CD8-positive, alpha-beta memory T cell (primary cell): ENCODE data around the gene TRPV4. TPM values are rescaled to one million over a fixed set of nuclear protein-coding genes. Genes with fewer than 3 reads are reported as not detected.
A peak's percentile ranks its signal among the peaks of the same experiment; 100 is the strongest.

ENCODE experiments used
- CTCF ChIA-PET: fragments of 350-600 bp; sonication (Branson Sonifier 250); formaldehyde crosslinking; loops from one replicate; lab custom pipeline; 2021; ENCODE audit warnings: antibody characterized with exemption; lab: Charles Lee
- POLR2A ChIA-PET: fragments of 350-600 bp; sonication (Branson Sonifier 250); formaldehyde crosslinking; loops from one replicate; lab custom pipeline; 2021; ENCODE audit warnings: antibody characterized with exemption; lab: Charles Lee
- DNase-seq, 5 donors: peaks; one replicate each; pipeline versions ENCODE4 v3.0.0 to v3.0.0-alpha.2; 2020 to 2022; ENCODE audit warnings: mixed read lengths in 1 of 5
- H3K27ac ChIP-seq: one replicate; pipeline ENCODE4 v1.7.0; 2013; ENCODE audit warnings: low read depth, mild to moderate bottlenecking, low read length, moderate library complexity
- H3K27me3 ChIP-seq: 2 replicates; pipeline ENCODE4 v1.7.0; 2013; ENCODE audit warnings: low read length, mild to moderate bottlenecking; ENCODE audit not compliant: insufficient read depth, poor library complexity, severe bottlenecking
- H3K36me3 ChIP-seq: 2 replicates; pipeline ENCODE4 v1.7.0; 2013; ENCODE audit warnings: mild to moderate bottlenecking, low read length, moderate library complexity; ENCODE audit not compliant: insufficient read depth
- H3K4me1 ChIP-seq: 2 replicates; pipeline ENCODE4 v1.7.0; 2013; ENCODE audit warnings: mild to moderate bottlenecking, low read length, moderate library complexity; ENCODE audit not compliant: insufficient read depth
- H3K4me3 ChIP-seq: 2 replicates; pipeline ENCODE4 v1.7.0; 2013; ENCODE audit warnings: mild to moderate bottlenecking, low read length
- H3K9me3 ChIP-seq: 2 replicates; pipeline ENCODE4 v1.7.0; 2013; ENCODE audit warnings: mild to moderate bottlenecking, low read length
- H3K27ac Mint-ChIP-seq, 8 donors: one replicate each; pipeline ENCODE4 v1.8.0; 2020 to 2021; ENCODE audit warnings: mixed read lengths in 8 of 8, mild to moderate bottlenecking in 6 of 8, inconsistent platforms in 3 of 8, moderate library complexity in 3 of 8
- H3K27me3 Mint-ChIP-seq, 2 donors: one replicate each; pipeline ENCODE4 v1.8.0; 2020 to 2021; ENCODE audit warnings: mixed read lengths in 2 of 2, mild to moderate bottlenecking in 1 of 2, moderate library complexity in 1 of 2
- H3K36me3 Mint-ChIP-seq, 3 donors: one replicate each; pipeline ENCODE4 v1.8.0; 2020 to 2021; ENCODE audit warnings: mixed read lengths in 3 of 3, inconsistent platforms in 1 of 3, mild to moderate bottlenecking in 1 of 3
- H3K4me1 Mint-ChIP-seq, 3 donors: one replicate each; pipeline ENCODE4 v1.8.0; 2020 to 2021; ENCODE audit warnings: mixed read lengths in 3 of 3, inconsistent platforms in 1 of 3, mild to moderate bottlenecking in 1 of 3
- H3K4me3 Mint-ChIP-seq, 7 donors: one replicate each; pipeline ENCODE4 v1.8.0; 2020 to 2021; ENCODE audit warnings: mixed read lengths in 7 of 7, mild to moderate bottlenecking in 6 of 7, moderate library complexity in 4 of 7, inconsistent platforms in 2 of 7
- H3K9me3 Mint-ChIP-seq, 5 donors: one replicate each; pipeline ENCODE4 v1.8.0; 2020 to 2022; ENCODE audit warnings: mixed read lengths in 5 of 5, mild to moderate bottlenecking in 3 of 5, moderate library complexity in 2 of 5, inconsistent platforms in 1 of 5
- polyA plus RNA-seq: library from polyadenylated mRNA; unstranded; fragments of 300-500 nt; fragmentation: Illumina TruSeq; gene quantifications from one replicate; pipeline ENCODE4 v1.2.3, GENCODE V29; 2021
- total RNA-seq, 2 experiments: library from RNA; stranded (reverse); gene quantifications; one replicate each; pipeline ENCODE4 v1.2.3, GENCODE V29; 2021

Gene TRPV4
- total and polyA plus RNA-seq, 3 experiments from 2014 or later: not detected

GRCh38 chr12:109808876-109809646, 24.1 kb downstream of the TRPV4 start:
- H3K9me3 ChIP-seq: no peaks in the 10 kb centered on the region
- H3K27me3 ChIP-seq: no peaks in the 10 kb centered on the region
- H3K27ac ChIP-seq: no peak overlapping the region
- Mint-ChIP-seq H3K27me3 (no peaks in the 10 kb centered on the region), H3K36me3 (no peaks in the 10 kb centered on the region), H3K27ac (no peak overlapping the region), H3K4me1 (peaks cover 0 to 3% (median 2%) of the 10 kb centered on the region in 3 donors), H3K9me3 (no peaks in the 10 kb centered on the region), H3K4me3 (no peak overlapping the region)
- H3K36me3 ChIP-seq: no peaks in the 10 kb centered on the region
- ChIA-PET POLR2A (no interaction called here), CTCF (no interaction called here)
- H3K4me1 ChIP-seq: no peaks in the 10 kb centered on the region
- no peak overlapping the region for H3K4me3 ChIP-seq
- DNase-seq: no peak

GRCh38 chr12:109807954-109808643, 25.1 kb downstream of the TRPV4 start:
- no peaks in the 10 kb centered on the region for H3K36me3 ChIP-seq
- H3K4me1 ChIP-seq: no peaks in the 10 kb centered on the region
- no peaks in the 10 kb centered on the region for H3K27me3 ChIP-seq
- H3K9me3 ChIP-seq: no peaks in the 10 kb centered on the region
- no peak overlapping the region for H3K27ac Mint-ChIP-seq
- no peak overlapping the region for H3K4me3 ChIP-seq
- no peaks in the 10 kb centered on the region for H3K27me3 Mint-ChIP-seq
- no peak overlapping the region for H3K4me3 Mint-ChIP-seq
- DNase-seq: no peak
- H3K36me3 Mint-ChIP-seq: no peaks in the 10 kb centered on the region
- H3K27ac ChIP-seq: no peak overlapping the region
- H3K4me1 Mint-ChIP-seq: peaks cover 0 to 3% (median 2%) of the 10 kb centered on the region in 3 donors
- CTCF ChIA-PET: interaction anchor here (1.1 kb wide), 1 partner anchor 37 kb away, joined by 3 read pairs; no protein-coding TSS in a partner anchor
- H3K9me3 Mint-ChIP-seq: no peaks in the 10 kb centered on the region
- POLR2A ChIA-PET: no interaction called here

- no peaks in the 10 kb centered on the region for H3K27me3 Mint-ChIP-seq
- POLR2A ChIA-PET: no interaction called here
Measured at GRCh38 chr12:109804820-109805761, 28.1 kb downstream of the TRPV4 start.

GRCh38 chr12:109803678-109804077, 29.5 kb downstream of the TRPV4 start:
- H3K4me1 ChIP-seq: no peaks in the 10 kb centered on the region
- no peak overlapping the region for H3K27ac ChIP-seq
- H3K4me1 Mint-ChIP-seq: peaks cover 0 to 3% (median 2%) of the 10 kb centered on the region in 3 donors
- H3K4me3 ChIP-seq: no peak overlapping the region
- DNase-seq: no peak
- POLR2A ChIA-PET: no interaction called here
- H3K36me3 ChIP-seq: no peaks in the 10 kb centered on the region
- H3K9me3 ChIP-seq: no peaks in the 10 kb centered on the region
- H3K36me3 Mint-ChIP-seq: no peaks in the 10 kb centered on the region
- no peaks in the 10 kb centered on the region for H3K9me3 Mint-ChIP-seq
- H3K27ac Mint-ChIP-seq: no peak overlapping the region
- H3K27me3 Mint-ChIP-seq: no peaks in the 10 kb centered on the region
- CTCF ChIA-PET: interaction anchor here (1.0 to 4.2 kb wide), 3 partner anchors 42 to 82 kb away, joined by 4 to 38 read pairs (median 11); no protein-coding TSS in a partner anchor
- H3K4me3 Mint-ChIP-seq: no peak overlapping the region
- no peaks in the 10 kb centered on the region for H3K27me3 ChIP-seq

More at GRCh38 chr12:109804820-109805761, 28.1 kb downstream of the TRPV4 start:
- peak; percentile 53 to 82 (median 61) for DNase-seq
- Mint-ChIP-seq H3K4me1 (peaks cover 0 to 3% (median 2%) of the 10 kb centered on the region in 3 donors), H3K36me3 (no peaks in the 10 kb centered on the region), H3K27ac (peak overlapping the region in 1 of 8 donors; percentile 73), H3K4me3 (no peak overlapping the region), H3K9me3 (no peaks in the 10 kb centered on the region)
- no peaks in the 10 kb centered on the region for H3K36me3 ChIP-seq
- no peaks in the 10 kb centered on the region for H3K9me3 ChIP-seq
- no peak overlapping the region for H3K4me3 ChIP-seq
- no peaks in the 10 kb centered on the region for H3K27me3 ChIP-seq
- H3K27ac ChIP-seq: no peak overlapping the region
- CTCF ChIA-PET: interaction anchor here (0.7 to 4.2 kb wide), 21 partner anchors 9 to 212 kb away, joined by 3 to 38 read pairs (median 4); partner anchors contain the start of genes GLTP and TRPV4
- H3K4me1 ChIP-seq: no peaks in the 10 kb centered on the region

GRCh38 chr12:109802828-109803227, 30.4 kb downstream of the TRPV4 start:
- Mint-ChIP-seq H3K27me3 (peaks cover 0 to under 1% of the 10 kb centered on the region in 2 donors), H3K4me1 (peaks cover 0 to 3% (median 2%) of the 10 kb centered on the region in 3 donors), H3K36me3 (no peaks in the 10 kb centered on the region), H3K4me3 (no peak overlapping the region), H3K27ac (no peak overlapping the region), H3K9me3 (no peaks in the 10 kb centered on the region)
- Histone ChIP-seq H3K27me3 (no peaks in the 10 kb centered on the region), H3K4me3 (no peak overlapping the region), H3K36me3 (no peaks in the 10 kb centered on the region), H3K4me1 (no peaks in the 10 kb centered on the region), H3K9me3 (no peaks in the 10 kb centered on the region), H3K27ac (no peak overlapping the region)
- CTCF ChIA-PET: interaction anchor here (4.2 kb wide), 1 partner anchor 43 kb away, joined by 38 read pairs; no protein-coding TSS in a partner anchor
- POLR2A ChIA-PET: no interaction called here
- DNase-seq: no peak

GRCh38 chr12:109800536-109800935, 32.7 kb downstream of the TRPV4 start:
- H3K27me3 ChIP-seq: no peaks in the 10 kb centered on the region
- H3K4me3 Mint-ChIP-seq: no peak overlapping the region
- POLR2A ChIA-PET: no interaction called here
- H3K4me1 Mint-ChIP-seq: peaks cover 0 to 3% (median 2%) of the 10 kb centered on the region in 3 donors
- H3K9me3 ChIP-seq: no peaks in the 10 kb centered on the region
- H3K36me3 Mint-ChIP-seq: no peaks in the 10 kb centered on the region
- peaks cover 5 to 8% of the 10 kb centered on the region in 2 donors for H3K27me3 Mint-ChIP-seq
- no peak for DNase-seq
- no peak overlapping the region for H3K27ac ChIP-seq
- no peak overlapping the region for H3K4me3 ChIP-seq
- no peaks in the 10 kb centered on the region for H3K36me3 ChIP-seq
- no peaks in the 10 kb centered on the region for H3K4me1 ChIP-seq
- H3K9me3 Mint-ChIP-seq: no peaks in the 10 kb centered on the region
- H3K27ac Mint-ChIP-seq: no peak overlapping the region
- CTCF ChIA-PET: no interaction called here

- no peaks in the 10 kb centered on the region for H3K36me3 ChIP-seq
- CTCF ChIA-PET: interaction anchor here (0.7 kb wide), 1 partner anchor 55 kb away, joined by 3 read pairs; no protein-coding TSS in a partner anchor
- no peaks in the 10 kb centered on the region for H3K36me3 Mint-ChIP-seq
Measured at GRCh38 chr12:109798691-109799090, 34.5 kb downstream of the TRPV4 start.

More at GRCh38 chr12:109798691-109799090, 34.5 kb downstream of the TRPV4 start:
- Mint-ChIP-seq H3K27ac (no peak overlapping the region), H3K9me3 (no peaks in the 10 kb centered on the region), H3K4me1 (no peaks in the 10 kb centered on the region), H3K4me3 (no peak overlapping the region), H3K27me3 (peaks cover 5 to 13% of the 10 kb centered on the region in 2 donors)
- Histone ChIP-seq H3K9me3 (no peaks in the 10 kb centered on the region), H3K27ac (no peak overlapping the region), H3K27me3 (no peaks in the 10 kb centered on the region), H3K4me1 (no peaks in the 10 kb centered on the region), H3K4me3 (no peak overlapping the region)
- POLR2A ChIA-PET: no interaction called here
- DNase-seq: no peak
